NT2/D1 (cell line): ENCODE data around the gene RPUSD1.

ENCODE experiments used
- SUZ12 ChIP-seq: IDR thresholded peaks from 2 replicates; pipeline ENCODE4 v1.6.1; 2011; ENCODE audit not compliant: insufficient read length, insufficient read depth; ENCODE audit errors: extremely low read depth
- YY1 ChIP-seq: IDR thresholded peaks from 2 replicates; pipeline ENCODE4 v1.6.1; 2011; ENCODE audit not compliant: insufficient read length, insufficient read depth
- ZNF274 ChIP-seq: IDR thresholded peaks from 2 replicates; pipeline ENCODE4 v1.6.1; 2011; ENCODE audit warnings: mild to moderate bottlenecking, low read depth, low read length

GRCh38 chr16:799111-799947, 11.1 kb upstream of the RPUSD1 start:
- TF ChIP-seq ZNF274 (no peak), SUZ12 (no peak), YY1 (no peak)
